Liver (tissue), 9 donors: ENCODE measurements around the gene CORT. TPM values are rescaled to one million over a fixed set of nuclear protein-coding genes. Genes with fewer than 3 reads are reported as not detected.
"Not testable (repeated sequence)": the region's sequence is repeated elsewhere in the genome, so short reads cannot be mapped to it uniquely, and the experiment has no call there.

Experiments used
- DNase-seq: peaks from one replicate; pipeline ENCODE4 v3.0.0-alpha.2; 2017; ENCODE audit warnings: low spot score
- H3K27ac ChIP-seq, 2 donors: one replicate each; pipeline ENCODE4 v1.7.0; 2013; ENCODE audit warnings: inconsistent platforms in 2 of 2, low read length in 2 of 2, control low read depth in 1 of 2, low read depth in 1 of 2, mild to moderate bottlenecking in 1 of 2
- H3K27me3 ChIP-seq, 4 donors: one replicate each; pipeline versions ENCODE4 v1.6.1 to v1.7.0; 2013; ENCODE audit warnings: low read length in 3 of 4, inconsistent platforms in 1 of 4, mild to moderate bottlenecking in 1 of 4, moderate library complexity in 1 of 4; ENCODE audit not compliant: control insufficient read depth in 4 of 4, insufficient read depth in 4 of 4
- H3K36me3 ChIP-seq, 4 donors: one replicate each; pipeline versions ENCODE4 v1.6.1 to v1.7.0; 2013; ENCODE audit warnings: low read length in 3 of 4, mild to moderate bottlenecking in 3 of 4, low read depth in 1 of 4, moderate library complexity in 1 of 4; ENCODE audit not compliant: control insufficient read depth in 4 of 4, insufficient read depth in 3 of 4
- H3K4me1 ChIP-seq, 4 donors: one replicate each; pipeline versions ENCODE4 v1.6.1 to v1.7.0; 2013; ENCODE audit warnings: low read length in 3 of 4, mild to moderate bottlenecking in 3 of 4, moderate library complexity in 1 of 4; ENCODE audit not compliant: control insufficient read depth in 4 of 4, insufficient read depth in 4 of 4
- H3K4me3 ChIP-seq, 3 donors: one replicate each; pipeline versions ENCODE4 v1.6.1 to v1.7.0; 2013; ENCODE audit warnings: low read length in 3 of 3, control low read depth in 1 of 3, low read depth in 1 of 3, mild to moderate bottlenecking in 1 of 3
- H3K9ac ChIP-seq, 2 donors: one replicate each; pipeline ENCODE4 v1.7.0; 2013; ENCODE audit warnings: low read length in 2 of 2, mild to moderate bottlenecking in 2 of 2, moderate library complexity in 2 of 2, control low read depth in 1 of 2, low read depth in 1 of 2
- H3K9me3 ChIP-seq, 4 donors: one replicate each; pipeline versions ENCODE4 v1.6.1 to v1.7.0; 2013; ENCODE audit warnings: low read length in 3 of 4; ENCODE audit not compliant: control insufficient read depth in 4 of 4
- EGR1 ChIP-seq, 2 donors: IDR thresholded peaks; 2 replicates each; pipeline ENCODE4 v1.6.1; 2016 to 2018; ENCODE audit warnings: antibody characterized with exemption in 2 of 2, low read depth in 2 of 2
- FOXA1 ChIP-seq: IDR thresholded peaks from 2 replicates; pipeline ENCODE4 v1.6.1; 2016; ENCODE audit warnings: antibody characterized with exemption
- GABPA ChIP-seq, 2 donors: IDR thresholded peaks in 1 of 2; conservative IDR thresholded peaks in 1 of 2; 2 replicates each; pipeline ENCODE4 v1.6.1; 2016; ENCODE audit warnings: antibody characterized with exemption in 2 of 2, mild to moderate bottlenecking in 1 of 2, moderate library complexity in 1 of 2
- HNF4A ChIP-seq, 2 donors: conservative IDR thresholded peaks; 2 replicates each; pipeline ENCODE4 v1.6.1; 2016; ENCODE audit warnings: antibody characterized with exemption in 2 of 2, mild to moderate bottlenecking in 2 of 2
- HNF4G ChIP-seq: IDR thresholded peaks from 2 replicates; pipeline ENCODE4 v1.6.1; 2016; ENCODE audit warnings: antibody characterized with exemption
- JUND ChIP-seq, 2 donors: IDR thresholded peaks; 2 replicates each; pipeline ENCODE4 v1.6.1; 2016; ENCODE audit warnings: antibody characterized with exemption in 2 of 2
- NR2F2 ChIP-seq: IDR thresholded peaks from 2 replicates; pipeline ENCODE4 v1.6.1; 2016; ENCODE audit warnings: antibody characterized with exemption
- RAD21 ChIP-seq, 2 donors: IDR thresholded peaks; 2 replicates each; pipeline ENCODE4 v1.6.1; 2016; ENCODE audit warnings: antibody characterized with exemption in 2 of 2, mild to moderate bottlenecking in 2 of 2
- RXRA ChIP-seq, 2 donors: IDR thresholded peaks; 2 replicates each; pipeline ENCODE4 v1.6.1; 2017 to 2018; ENCODE audit warnings: antibody characterized with exemption in 2 of 2, mild to moderate bottlenecking in 1 of 2
- SP1 ChIP-seq: IDR thresholded peaks from 2 replicates; pipeline ENCODE4 v1.6.1; 2018; ENCODE audit warnings: antibody characterized with exemption, mild to moderate bottlenecking
- YY1 ChIP-seq: IDR thresholded peaks from 2 replicates; pipeline ENCODE4 v1.6.1; 2016; ENCODE audit warnings: antibody characterized with exemption, mild to moderate bottlenecking
- WGBS: extraction: QIAGEN DNeasy Blood & Tissue Kit; methylation state at CpG from one replicate; pipeline ENCODE4 v1.1.7; 2013; 5-methylcytosine and 5-hydroxymethylcytosine counted together
- polyA plus RNA-seq, 2 donors: library from polyadenylated mRNA; stranded (reverse) in 1 of 2; unstranded in 1 of 2; fragments of 200-250 nt in 1 of 2; fragments of >200 nt in 1 of 2; fragmentation: Nextera tagmentation in 1 of 2; extraction: Ambion mirVana in 1 of 2; gene quantifications; one replicate each; pipeline versions ENCODE4 v1.2.1 to v1.2.3, GENCODE V29; 2013 to 2015
- total RNA-seq, 2 donors: library from RNA; depleted of rRNA; stranded (reverse); fragments of >200 nt; gene quantifications; one replicate each; pipeline ENCODE4 v1.2.3, GENCODE V29; 2014
- TF ChIP-seq, protein P1 (sequence below): IDR thresholded peaks from 2 replicates; pipeline ENCODE4 v1.6.1; 2016; ENCODE audit warnings: antibody characterized with exemption
- TF ChIP-seq, protein P2 (sequence below): IDR thresholded peaks from 2 replicates; pipeline ENCODE4 v1.6.1; 2016; ENCODE audit warnings: antibody characterized with exemption
- TF ChIP-seq, protein P3 (sequence below): IDR thresholded peaks from 2 replicates; pipeline ENCODE4 v1.6.1; 2016; ENCODE audit warnings: antibody characterized with exemption
- donor health status: healthy.
- donor health status: healthy.
- donor health status: healthy.
- donor health status: healthy.
- donor health status: healthy.

The CORT gene
- total and polyA plus RNA-seq, 4 donors, result 0.05 to 0.28 (median 0.13) TPM

DNA sequence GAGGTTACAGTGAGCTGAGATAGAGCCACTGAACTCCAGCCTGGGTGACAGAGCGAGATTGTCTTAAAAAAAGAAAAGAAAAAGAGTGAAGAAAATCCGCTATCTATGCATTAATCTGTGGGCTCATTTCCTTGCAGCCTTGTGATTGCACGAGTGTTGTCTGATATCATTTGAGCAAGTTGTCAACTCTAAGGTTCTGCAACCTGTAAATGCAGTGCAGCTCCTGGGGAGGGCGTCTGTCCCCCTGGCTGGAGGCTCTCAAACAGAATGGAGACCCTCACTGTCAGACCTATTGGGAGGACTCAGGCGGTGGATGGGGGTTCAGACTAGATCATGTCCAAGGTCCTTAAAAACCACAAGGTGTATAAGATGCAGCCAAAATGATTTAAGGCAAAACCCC, 6.2 kb downstream of the CORT start:
- H3K9me3 ChIP-seq, result no peaks in the 10 kb centered on the region
- 92% methylated on average over 5 of the region's 5 CpGs for WGBS
- DNase-seq, result no peak

DNA sequence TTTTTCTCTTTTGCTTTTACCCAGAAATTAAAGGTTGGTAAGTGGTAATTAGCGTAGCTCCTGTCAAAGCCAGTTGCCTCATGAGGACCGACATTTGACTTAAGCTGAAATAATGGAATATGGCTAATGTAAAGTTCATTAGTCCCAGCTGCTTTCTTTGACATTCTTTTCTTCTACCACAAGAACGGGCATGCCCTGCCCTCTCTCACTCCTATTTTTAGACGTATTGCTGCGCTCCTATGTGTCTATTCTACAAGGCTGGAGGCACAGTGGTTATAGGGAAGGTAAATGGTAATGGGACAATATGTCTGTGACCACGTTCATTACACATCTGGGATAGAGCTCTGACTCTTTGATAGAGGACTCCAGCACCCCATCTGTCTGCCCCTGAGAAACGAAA, 6.8 kb downstream of the CORT start:
- Histone ChIP-seq H3K27me3 (no peaks in the 10 kb centered on the region), H3K9ac (no peak overlapping the region), H3K36me3 (peaks cover 1 to 6% (median 4%) of the 10 kb centered on the region in 4 donors), H3K4me3 (no peak overlapping the region), H3K9me3 (no peaks in the 10 kb centered on the region), H3K4me1 (peaks cover 0 to 4% (median 0%) of the 10 kb centered on the region in 4 donors), H3K27ac (no peak overlapping the region)
- TF ChIP-seq, protein P1, sequence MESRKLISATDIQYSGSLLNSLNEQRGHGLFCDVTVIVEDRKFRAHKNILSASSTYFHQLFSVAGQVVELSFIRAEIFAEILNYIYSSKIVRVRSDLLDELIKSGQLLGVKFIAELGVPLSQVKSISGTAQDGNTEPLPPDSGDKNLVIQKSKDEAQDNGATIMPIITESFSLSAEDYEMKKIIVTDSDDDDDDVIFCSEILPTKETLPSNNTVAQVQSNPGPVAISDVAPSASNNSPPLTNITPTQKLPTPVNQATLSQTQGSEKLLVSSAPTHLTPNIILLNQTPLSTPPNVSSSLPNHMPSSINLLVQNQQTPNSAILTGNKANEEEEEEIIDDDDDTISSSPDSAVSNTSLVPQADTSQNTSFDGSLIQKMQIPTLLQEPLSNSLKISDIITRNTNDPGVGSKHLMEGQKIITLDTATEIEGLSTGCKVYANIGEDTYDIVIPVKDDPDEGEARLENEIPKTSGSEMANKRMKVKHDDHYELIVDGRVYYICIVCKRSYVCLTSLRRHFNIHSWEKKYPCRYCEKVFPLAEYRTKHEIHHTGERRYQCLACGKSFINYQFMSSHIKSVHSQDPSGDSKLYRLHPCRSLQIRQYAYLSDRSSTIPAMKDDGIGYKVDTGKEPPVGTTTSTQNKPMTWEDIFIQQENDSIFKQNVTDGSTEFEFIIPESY, result no peak
- TF ChIP-seq, protein P2, sequence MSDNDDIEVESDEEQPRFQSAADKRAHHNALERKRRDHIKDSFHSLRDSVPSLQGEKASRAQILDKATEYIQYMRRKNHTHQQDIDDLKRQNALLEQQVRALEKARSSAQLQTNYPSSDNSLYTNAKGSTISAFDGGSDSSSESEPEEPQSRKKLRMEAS, result no peak
- no peak for TF ChIP-seq GABPA (IDR thresholded peaks at IDR 0.05 in 1 of 2, conservative IDR thresholded peaks at IDR 0.05 in 1 of 2)
- TF ChIP-seq HNF4G, result no peak
- TF ChIP-seq HNF4A (conservative IDR thresholded peaks at IDR 0.05), result no peak
- no peak for TF ChIP-seq NR2F2
- 92% methylated on average over 7 of the region's 7 CpGs for WGBS
- no peak for DNase-seq

More for the DNA sequence above, 6.2 kb downstream of the CORT start:
- Histone ChIP-seq H3K36me3 (peaks cover 0 to 1% (median under 1%) of the 10 kb centered on the region in 4 donors), H3K27ac (no peak overlapping the region), H3K4me1 (peaks cover 0 to 4% (median 0%) of the 10 kb centered on the region in 4 donors), H3K9ac (no peak overlapping the region), H3K27me3 (no peaks in the 10 kb centered on the region), H3K4me3 (no peak overlapping the region)
- TF ChIP-seq RXRA (IDR thresholded peaks at IDR 0.05) (no peak), JUND (IDR thresholded peaks at IDR 0.05) (no peak), FOXA1 (no peak)
- TF ChIP-seq, protein P1, result no peak

DNA sequence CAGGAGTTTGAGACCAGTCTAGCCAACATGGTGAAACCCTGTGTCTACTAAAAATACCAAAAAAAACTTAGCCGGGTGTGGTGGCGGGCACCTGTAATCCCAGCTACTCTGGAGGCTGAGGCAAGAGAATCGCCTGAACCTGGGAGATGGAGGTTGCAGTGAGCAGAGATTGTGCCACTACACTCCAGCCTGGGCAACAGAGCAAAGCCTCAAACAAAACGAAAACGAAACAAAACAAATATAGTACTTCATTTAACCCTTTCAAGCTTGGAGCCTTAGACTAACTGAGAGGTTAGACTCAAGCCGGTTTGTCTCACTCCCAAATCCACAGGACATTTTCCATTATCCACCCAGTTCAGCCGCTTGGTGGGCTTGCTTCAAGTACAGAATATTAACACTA, 7.6 kb downstream of the CORT start:
- not testable (repeated sequence) for DNase-seq, H3K4me3 ChIP-seq, H3K4me1 ChIP-seq, H3K27ac ChIP-seq, H3K36me3 ChIP-seq, H3K9ac ChIP-seq, H3K9me3 ChIP-seq, H3K27me3 ChIP-seq
- 65% methylated on average over 7 of the region's 7 CpGs for WGBS

DNA sequence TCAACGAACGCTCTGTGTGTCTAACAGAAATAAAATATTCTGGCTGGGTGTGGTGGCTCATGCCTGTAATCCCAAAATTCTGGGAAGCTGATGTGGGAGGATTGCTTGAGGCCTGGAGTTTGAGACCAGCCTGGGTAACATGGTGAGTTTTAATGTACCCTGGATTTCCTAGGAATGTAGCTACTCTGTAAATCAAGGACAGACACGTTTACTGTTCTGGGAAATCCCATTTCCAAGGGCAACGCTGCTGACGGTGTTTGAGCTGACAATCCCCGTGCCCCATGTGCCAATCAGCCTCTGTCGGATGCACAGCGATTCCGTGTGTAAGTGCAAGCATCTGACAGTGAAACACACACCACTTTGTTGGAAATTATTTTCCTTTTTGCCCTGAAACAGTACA, 8.0 kb downstream of the CORT start:
- Histone ChIP-seq H3K27me3 (no peaks in the 10 kb centered on the region), H3K4me3 (no peak overlapping the region), H3K36me3 (peaks cover 6 to 14% (median 11%) of the 10 kb centered on the region in 4 donors), H3K4me1 (peaks cover 0 to 4% (median 0%) of the 10 kb centered on the region in 4 donors), H3K27ac (no peak overlapping the region), H3K9ac (no peak overlapping the region), H3K9me3 (no peaks in the 10 kb centered on the region)
- WGBS, result 78% methylated on average over 9 of the region's 9 CpGs
- no peak for DNase-seq
- TF ChIP-seq, protein P3, sequence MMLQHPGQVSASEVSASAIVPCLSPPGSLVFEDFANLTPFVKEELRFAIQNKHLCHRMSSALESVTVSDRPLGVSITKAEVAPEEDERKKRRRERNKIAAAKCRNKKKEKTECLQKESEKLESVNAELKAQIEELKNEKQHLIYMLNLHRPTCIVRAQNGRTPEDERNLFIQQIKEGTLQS, result no peak
- TF ChIP-seq NR2F2 (no peak), YY1 (no peak), RAD21 (IDR thresholded peaks at IDR 0.05) (no peak), SP1 (no peak), HNF4G (no peak), EGR1 (IDR thresholded peaks at IDR 0.05; ENCODE audit: low read depth in 2 of 2) (no peak)
- TF ChIP-seq, protein P1, result no peak
- TF ChIP-seq, protein P2, result no peak
